T-helper 1 cell treated with Interleukin-12 subunit alpha and Interleukin-12 subunit beta and Interleukin-4 antibody, amounts not matched to agents 30 μg/mL and 1 μg/mL, for 36 hours (primary cell): Measurements from ENCODE around the gene ARHGAP28.

ENCODE experiments used
- H3K27ac Mint-ChIP-seq: one replicate; pipeline ENCODE4 v1.8.0; 2021; ENCODE audit warnings: mild to moderate bottlenecking, mixed read lengths
- H3K27me3 Mint-ChIP-seq: one replicate; pipeline ENCODE4 v1.8.0; 2021; ENCODE audit warnings: low read depth, mixed read lengths
- H3K36me3 Mint-ChIP-seq: one replicate; pipeline ENCODE4 v1.8.0; 2021; ENCODE audit warnings: low read depth, mixed read lengths
- H3K4me1 Mint-ChIP-seq: one replicate; pipeline ENCODE4 v1.8.0; 2021; ENCODE audit warnings: low read depth, mixed read lengths
- H3K4me3 Mint-ChIP-seq: one replicate; pipeline ENCODE4 v1.8.0; 2021; ENCODE audit warnings: mild to moderate bottlenecking, moderate library complexity, mixed read lengths
- H3K9me3 Mint-ChIP-seq: one replicate; pipeline ENCODE4 v1.8.0; 2021; ENCODE audit warnings: mixed read lengths

The ARHGAP28 gene

DNA sequence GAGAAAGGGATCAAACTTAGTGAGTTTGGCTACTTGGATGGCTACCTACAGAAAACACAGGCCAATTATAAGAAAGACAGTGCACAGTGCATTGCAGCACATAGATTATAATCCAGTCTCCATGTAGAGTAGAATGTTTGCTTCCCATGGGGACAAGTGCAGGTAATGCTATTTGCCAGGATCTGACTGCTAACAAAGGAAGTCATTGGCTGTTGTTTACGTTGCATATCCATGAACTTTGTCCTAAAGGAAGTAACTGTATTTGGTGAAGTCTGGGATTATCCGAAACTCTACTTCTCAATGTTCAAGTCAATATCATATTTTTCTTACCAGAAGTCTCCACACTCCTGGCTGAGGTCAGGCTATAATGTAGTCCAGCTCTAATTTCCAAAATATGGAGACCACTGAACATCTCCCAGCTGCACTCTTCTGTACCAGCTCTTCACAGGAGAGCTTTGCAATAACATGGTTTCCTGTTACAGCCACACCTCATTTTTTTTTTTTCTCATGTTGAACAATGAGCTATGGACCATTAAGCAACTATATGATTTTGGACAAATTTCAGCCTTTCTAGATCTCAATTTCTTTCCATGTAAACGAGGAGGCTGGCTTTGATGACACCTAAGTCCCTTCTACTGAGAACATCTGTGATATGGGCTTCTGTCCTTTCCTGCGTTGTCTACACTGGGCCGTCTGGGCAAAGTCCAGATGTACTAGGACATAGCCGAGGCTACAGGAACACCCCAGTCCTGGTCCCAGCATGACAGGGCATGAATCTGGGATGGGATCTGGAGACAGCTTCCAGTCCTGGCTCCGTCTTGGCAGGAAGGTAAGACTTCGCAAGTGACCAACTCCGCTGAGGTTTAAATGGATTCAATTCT, 233.3 kb downstream of the ARHGAP28 start:
- no peak overlapping the region for H3K4me3 Mint-ChIP-seq
- no peaks in the 10 kb centered on the region for H3K27me3 Mint-ChIP-seq
- no peaks in the 10 kb centered on the region for H3K36me3 Mint-ChIP-seq
- no peak overlapping the region for H3K27ac Mint-ChIP-seq
- H3K4me1 Mint-ChIP-seq: no peaks in the 10 kb centered on the region
- no peaks in the 10 kb centered on the region for H3K9me3 Mint-ChIP-seq

- Mint-ChIP-seq H3K9me3 (no peaks in the 10 kb centered on the region), H3K36me3 (no peaks in the 10 kb centered on the region), H3K4me3 (no peak overlapping the region), H3K4me1 (no peaks in the 10 kb centered on the region), H3K27me3 (no peaks in the 10 kb centered on the region), H3K27ac (no peak overlapping the region)
Observed at GRCh38 chr18:6963452-6964097, 234.1 kb downstream of the ARHGAP28 start.
